ENCODE results near the gene EDEM1.
A peak's percentile ranks its signal among the peaks of the same experiment; 100 is the strongest.

The EDEM1 gene

DNA sequence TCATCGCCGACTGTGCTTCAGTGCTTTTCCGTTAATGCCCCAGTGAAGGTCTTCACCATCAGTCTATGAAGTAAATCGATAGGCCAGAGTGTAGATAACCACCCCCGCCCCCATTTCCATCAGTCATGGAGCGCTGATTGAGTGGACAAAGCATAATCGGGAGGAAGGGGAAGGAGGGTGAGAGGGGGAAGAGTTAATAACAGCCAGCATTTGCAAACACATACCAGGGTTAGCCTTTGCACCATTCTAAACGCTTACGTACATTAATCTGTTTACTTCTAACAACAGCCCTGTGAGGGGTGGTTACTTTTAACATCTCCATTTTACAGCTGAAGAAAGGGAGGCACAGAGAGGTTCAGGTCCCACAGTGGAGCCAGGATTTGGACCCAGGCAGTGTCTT, 26.8 kb downstream of the EDEM1 start:
- no peak overlapping the region for H3K27ac ChIP-seq (ENCODE audit: low read depth in 2 of 2, low read length in 2 of 2)
- H3K9me3 ChIP-seq (ENCODE audit: control insufficient read depth in 2 of 2, low read length in 2 of 2) = no peaks in the 10 kb centered on the region
- no peaks in the 10 kb centered on the region for H3K27me3 ChIP-seq (ENCODE audit: control insufficient read depth in 2 of 2, insufficient read depth in 2 of 2, low read length in 2 of 2)
- peaks cover 71 to 78% of the 10 kb centered on the region in 2 donors for H3K36me3 ChIP-seq (ENCODE audit: control insufficient read depth in 2 of 2, insufficient read depth in 2 of 2, low read length in 2 of 2)
- H3K4me1 ChIP-seq (ENCODE audit: control insufficient read depth in 2 of 2, insufficient read depth in 2 of 2, low read length in 2 of 2) = peaks cover 2 to 3% of the 10 kb centered on the region in 2 donors
- no peak overlapping the region for H3K9ac ChIP-seq (ENCODE audit: low read depth in 1 of 2, low read length in 2 of 2)
- H3K4me3 ChIP-seq (ENCODE audit: low read length in 2 of 2) = no peak overlapping the region

DNA sequence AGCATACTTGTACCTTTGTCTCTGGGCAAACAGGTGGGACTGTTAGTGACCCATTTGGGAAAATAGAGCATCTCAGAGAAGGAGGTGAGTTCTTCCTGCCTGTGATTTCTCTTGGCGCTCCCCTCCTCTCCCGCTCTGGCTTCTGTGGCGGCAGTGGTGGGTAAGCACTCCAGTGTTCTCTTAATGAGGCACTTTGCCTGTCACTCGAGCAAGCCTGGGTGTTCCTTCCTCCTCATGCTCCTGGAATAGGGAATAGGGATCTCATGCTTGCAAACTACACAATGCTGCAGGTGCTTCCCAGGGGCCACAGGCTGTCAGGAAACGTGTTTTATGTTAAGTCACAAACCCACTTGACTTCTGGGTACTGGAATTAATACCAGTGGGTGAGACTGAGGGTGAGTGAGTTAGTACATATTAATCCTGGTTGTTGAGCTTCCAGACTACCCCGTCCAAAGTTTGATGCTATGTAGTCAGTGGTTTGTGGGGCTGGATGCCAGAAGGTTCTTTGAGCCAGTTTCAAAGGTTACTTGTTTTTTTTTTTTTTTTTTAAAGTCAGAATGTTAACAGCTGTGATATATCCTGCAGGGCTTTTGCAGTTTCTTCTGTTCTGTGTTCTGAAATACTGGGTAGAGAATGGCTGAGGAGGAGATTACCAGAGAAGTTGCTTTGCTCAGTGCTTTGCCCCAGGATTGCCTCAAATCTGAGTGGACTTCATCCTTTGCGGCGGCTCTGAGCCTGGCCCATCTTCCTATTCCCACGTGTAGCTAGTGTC, 30.5 kb downstream of the EDEM1 start:
- H3K27me3 ChIP-seq (ENCODE audit: control insufficient read depth in 2 of 2, insufficient read depth in 2 of 2, low read length in 2 of 2) = no peaks in the 10 kb centered on the region
- no peak overlapping the region for H3K27ac ChIP-seq (ENCODE audit: low read depth in 2 of 2, low read length in 2 of 2)
- peaks cover 43 to 48% of the 10 kb centered on the region in 2 donors for H3K36me3 ChIP-seq (ENCODE audit: control insufficient read depth in 2 of 2, insufficient read depth in 2 of 2, low read length in 2 of 2)
- H3K9me3 ChIP-seq (ENCODE audit: control insufficient read depth in 2 of 2, low read length in 2 of 2) = no peaks in the 10 kb centered on the region
- H3K9ac ChIP-seq (ENCODE audit: low read depth in 1 of 2, low read length in 2 of 2) = no peak overlapping the region
- H3K4me1 ChIP-seq (ENCODE audit: control insufficient read depth in 2 of 2, insufficient read depth in 2 of 2, low read length in 2 of 2) = peaks cover 3 to 13% of the 10 kb centered on the region in 2 donors
- no peak overlapping the region for H3K4me3 ChIP-seq (ENCODE audit: low read length in 2 of 2)

DNA sequence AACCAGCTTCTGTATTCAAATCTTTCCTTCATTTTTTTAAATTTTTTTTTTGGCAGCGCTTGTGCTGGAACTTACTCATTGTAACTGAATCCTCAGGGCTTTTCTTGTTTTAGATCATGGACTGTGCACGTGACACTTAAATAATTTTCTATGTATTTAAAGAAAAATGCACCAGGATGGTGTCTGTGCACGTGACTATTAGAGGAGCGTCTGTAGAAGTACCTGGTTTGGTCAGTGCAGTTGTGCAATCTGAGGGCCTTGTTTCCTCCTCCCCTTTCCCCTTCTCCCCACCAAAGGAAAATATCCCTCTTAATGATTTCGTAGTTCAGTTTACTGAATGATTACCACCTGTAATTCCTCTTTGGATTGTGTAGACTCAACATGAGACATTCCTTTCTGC, 31.3 kb downstream of the EDEM1 start:
- Histone ChIP-seq H3K27ac (ENCODE audit: low read depth in 2 of 2, low read length in 2 of 2) (no peak overlapping the region), H3K9me3 (ENCODE audit: control insufficient read depth in 2 of 2, low read length in 2 of 2) (no peaks in the 10 kb centered on the region), H3K9ac (ENCODE audit: low read depth in 1 of 2, low read length in 2 of 2) (no peak overlapping the region), H3K27me3 (ENCODE audit: control insufficient read depth in 2 of 2, insufficient read depth in 2 of 2, low read length in 2 of 2) (no peaks in the 10 kb centered on the region), H3K4me3 (ENCODE audit: low read length in 2 of 2) (no peak overlapping the region), H3K4me1 (ENCODE audit: control insufficient read depth in 2 of 2, insufficient read depth in 2 of 2, low read length in 2 of 2) (peaks cover 3 to 13% of the 10 kb centered on the region in 2 donors), H3K36me3 (ENCODE audit: control insufficient read depth in 2 of 2, insufficient read depth in 2 of 2, low read length in 2 of 2) (peaks cover 34 to 40% of the 10 kb centered on the region in 2 donors)

DNA sequence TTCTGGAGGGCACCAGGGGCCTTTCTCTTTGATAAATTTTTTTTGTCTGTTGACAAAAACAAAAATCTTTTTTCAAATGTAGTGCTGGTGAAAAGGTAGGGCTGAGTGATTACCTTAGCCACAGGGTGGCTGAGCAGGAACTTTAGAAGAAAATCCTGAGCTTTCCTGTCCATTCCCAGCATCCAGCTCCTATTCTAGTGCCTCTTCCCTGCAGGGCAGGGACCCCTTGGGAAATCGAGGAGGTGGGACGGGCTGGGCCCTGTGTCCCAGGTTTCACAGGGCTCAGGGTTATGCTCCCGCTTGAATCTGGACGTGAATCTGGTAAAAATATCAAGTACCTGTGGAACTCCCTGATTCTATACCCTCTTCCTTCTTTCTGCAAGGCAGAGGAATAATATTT, 31.7 kb downstream of the EDEM1 start:
- Histone ChIP-seq H3K27ac (ENCODE audit: low read depth in 2 of 2, low read length in 2 of 2) (no peak overlapping the region), H3K9me3 (ENCODE audit: control insufficient read depth in 2 of 2, low read length in 2 of 2) (no peaks in the 10 kb centered on the region), H3K4me3 (ENCODE audit: low read length in 2 of 2) (no peak overlapping the region), H3K36me3 (ENCODE audit: control insufficient read depth in 2 of 2, insufficient read depth in 2 of 2, low read length in 2 of 2) (peaks cover 30 to 36% of the 10 kb centered on the region in 2 donors), H3K4me1 (ENCODE audit: control insufficient read depth in 2 of 2, insufficient read depth in 2 of 2, low read length in 2 of 2) (peaks cover 3 to 13% of the 10 kb centered on the region in 2 donors), H3K27me3 (ENCODE audit: control insufficient read depth in 2 of 2, insufficient read depth in 2 of 2, low read length in 2 of 2) (no peaks in the 10 kb centered on the region), H3K9ac (ENCODE audit: low read depth in 1 of 2, low read length in 2 of 2) (no peak overlapping the region)

DNA sequence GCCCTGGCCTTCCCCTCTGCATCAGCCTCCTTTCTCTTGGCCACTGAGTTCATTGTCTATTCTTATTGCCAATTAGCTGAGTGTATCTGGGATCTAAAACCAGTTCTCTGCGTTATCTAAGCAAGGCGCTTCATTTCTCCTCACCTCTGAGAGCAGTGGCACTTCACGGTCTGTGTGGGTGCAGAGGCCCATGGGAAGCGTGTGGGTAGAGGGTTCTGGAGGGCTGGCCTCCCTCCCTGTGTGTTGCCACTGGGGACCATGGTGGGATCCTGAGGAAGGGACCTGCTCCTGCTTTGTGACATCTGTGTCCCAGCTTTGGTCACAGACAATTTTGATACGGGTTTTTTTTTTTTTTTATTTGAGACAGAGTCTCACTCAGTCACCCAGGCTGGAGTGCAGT, 32.7 kb downstream of the EDEM1 start:
- Histone ChIP-seq H3K9me3 (ENCODE audit: control insufficient read depth in 2 of 2, low read length in 2 of 2) (no peaks in the 10 kb centered on the region), H3K4me1 (ENCODE audit: control insufficient read depth in 2 of 2, insufficient read depth in 2 of 2, low read length in 2 of 2) (peaks cover 3 to 13% of the 10 kb centered on the region in 2 donors), H3K27ac (ENCODE audit: low read depth in 2 of 2, low read length in 2 of 2) (no peak overlapping the region), H3K27me3 (ENCODE audit: control insufficient read depth in 2 of 2, insufficient read depth in 2 of 2, low read length in 2 of 2) (no peaks in the 10 kb centered on the region), H3K4me3 (ENCODE audit: low read length in 2 of 2) (no peak overlapping the region), H3K9ac (ENCODE audit: low read depth in 1 of 2, low read length in 2 of 2) (no peak overlapping the region), H3K36me3 (ENCODE audit: control insufficient read depth in 2 of 2, insufficient read depth in 2 of 2, low read length in 2 of 2) (peaks cover 22 to 26% of the 10 kb centered on the region in 2 donors)

DNA sequence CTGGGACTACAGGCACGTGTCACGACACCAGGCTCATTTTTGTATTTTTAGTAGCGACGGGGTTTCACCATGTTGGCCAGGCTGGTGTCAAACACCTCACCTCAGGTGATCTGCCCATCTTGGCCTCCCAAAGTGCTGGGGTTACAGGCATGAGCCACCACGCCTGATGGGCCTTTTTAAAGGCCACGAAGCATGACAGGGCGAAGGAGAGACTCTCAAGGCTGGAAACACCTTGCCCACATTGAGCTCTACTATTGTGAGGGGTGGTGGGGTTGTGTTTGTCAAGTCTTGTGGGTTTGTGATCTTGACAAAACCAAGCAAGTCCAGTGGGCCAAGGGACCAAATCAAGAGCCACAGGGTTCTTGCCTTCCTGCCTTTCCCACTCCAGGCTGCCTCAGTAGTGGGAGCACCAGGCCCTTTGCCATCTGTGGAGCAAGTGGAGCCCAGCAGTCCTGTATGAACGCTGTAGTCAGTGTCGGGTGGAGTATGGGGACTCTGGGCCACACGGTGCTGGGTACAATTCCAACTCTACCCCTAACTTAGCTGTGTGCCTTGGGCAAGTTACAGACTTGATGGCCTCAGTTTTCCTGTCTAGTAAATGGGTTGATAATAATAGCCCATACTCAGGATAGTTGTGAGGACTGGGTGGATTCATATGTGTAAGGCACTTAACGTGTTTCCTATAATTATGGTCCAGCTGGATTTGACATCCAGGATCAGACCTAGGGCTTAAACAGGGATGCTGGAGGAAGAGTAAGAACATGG, 33.3 kb downstream of the EDEM1 start:
- Histone ChIP-seq H3K9ac (ENCODE audit: low read depth in 1 of 2, low read length in 2 of 2) (no peak overlapping the region), H3K36me3 (ENCODE audit: control insufficient read depth in 2 of 2, insufficient read depth in 2 of 2, low read length in 2 of 2) (peaks cover 16 to 20% of the 10 kb centered on the region in 2 donors), H3K9me3 (ENCODE audit: control insufficient read depth in 2 of 2, low read length in 2 of 2) (no peaks in the 10 kb centered on the region)

DNA sequence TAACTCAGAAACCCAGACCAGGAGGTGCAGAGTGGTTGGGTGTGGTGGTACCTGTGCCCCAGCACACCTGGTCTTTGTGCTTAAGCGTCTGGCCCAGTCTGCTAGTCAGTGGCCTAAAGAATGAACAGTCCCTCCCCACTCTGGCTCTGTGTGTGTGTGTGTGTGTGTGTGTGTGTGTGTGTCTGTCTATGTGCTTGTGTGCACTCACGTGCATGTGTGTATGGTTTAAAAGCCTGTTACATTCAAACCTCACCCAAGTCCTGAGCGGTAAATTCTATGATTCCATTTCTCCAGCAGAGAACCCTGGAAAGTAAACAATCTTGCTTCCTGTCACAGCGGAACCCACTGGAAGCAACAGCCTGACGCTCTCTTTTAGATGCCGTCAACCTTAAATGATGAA, 34.2 kb downstream of the EDEM1 start:
- no peaks in the 10 kb centered on the region for H3K27me3 ChIP-seq (ENCODE audit: control insufficient read depth in 2 of 2, insufficient read depth in 2 of 2, low read length in 2 of 2)
- H3K36me3 ChIP-seq (ENCODE audit: control insufficient read depth in 2 of 2, insufficient read depth in 2 of 2, low read length in 2 of 2) = peaks cover 12 to 14% of the 10 kb centered on the region in 2 donors
- H3K27ac ChIP-seq (ENCODE audit: low read depth in 2 of 2, low read length in 2 of 2) = peak overlapping the region in 1 of 2 donors; percentile 5
- H3K9me3 ChIP-seq (ENCODE audit: control insufficient read depth in 2 of 2, low read length in 2 of 2) = no peaks in the 10 kb centered on the region
- H3K4me3 ChIP-seq (ENCODE audit: low read length in 2 of 2) = peak overlapping the region in 1 of 2 donors; percentile 26
- no peak overlapping the region for H3K9ac ChIP-seq (ENCODE audit: low read depth in 1 of 2, low read length in 2 of 2)
- H3K4me1 ChIP-seq (ENCODE audit: control insufficient read depth in 2 of 2, insufficient read depth in 2 of 2, low read length in 2 of 2) = peaks cover 3 to 13% of the 10 kb centered on the region in 2 donors

More for the DNA sequence above, 33.3 kb downstream of the EDEM1 start:
- Histone ChIP-seq H3K4me1 (ENCODE audit: control insufficient read depth in 2 of 2, insufficient read depth in 2 of 2, low read length in 2 of 2) (peaks cover 3 to 13% of the 10 kb centered on the region in 2 donors), H3K4me3 (ENCODE audit: low read length in 2 of 2) (no peak overlapping the region), H3K27me3 (ENCODE audit: control insufficient read depth in 2 of 2, insufficient read depth in 2 of 2, low read length in 2 of 2) (no peaks in the 10 kb centered on the region), H3K27ac (ENCODE audit: low read depth in 2 of 2, low read length in 2 of 2) (no peak overlapping the region)

DNA sequence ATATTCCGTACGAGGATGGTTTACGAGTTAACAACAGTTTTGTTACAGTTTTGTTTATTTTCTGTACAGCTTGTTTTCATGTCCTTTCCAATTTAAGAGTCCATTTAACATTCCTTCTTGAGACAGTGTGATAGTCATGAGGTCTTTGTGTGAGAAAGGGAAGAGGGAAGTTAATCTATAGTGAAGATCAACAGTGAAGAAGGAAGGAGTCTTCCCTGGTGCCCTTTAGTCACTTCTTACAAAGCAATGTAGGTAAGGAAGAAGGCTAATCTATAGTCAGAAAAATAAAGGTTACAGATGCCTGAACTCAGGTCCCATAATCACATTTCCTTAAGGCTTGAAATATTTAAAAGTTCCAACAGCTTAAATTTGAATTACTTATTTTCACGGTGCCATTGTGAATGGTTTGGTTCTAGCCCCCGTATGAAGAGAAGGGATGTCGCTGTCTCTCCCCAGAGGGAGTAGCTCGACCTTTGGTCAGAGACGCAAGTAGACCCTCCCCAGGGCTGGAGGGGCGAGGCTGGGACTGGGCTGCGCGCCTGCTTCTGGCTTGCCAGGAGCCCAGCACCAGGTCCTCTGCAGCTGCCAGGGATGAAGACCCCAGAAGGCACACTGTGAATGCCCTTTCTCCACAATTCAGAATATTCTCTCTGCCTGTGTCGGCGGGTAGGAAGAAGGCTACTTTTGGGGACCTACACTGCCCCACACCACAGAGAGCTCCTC, 34.9 kb downstream of the EDEM1 start:
- Histone ChIP-seq H3K4me3 (ENCODE audit: low read length in 2 of 2) (peak overlapping the region in 1 of 2 donors; percentile 26), H3K9ac (ENCODE audit: low read depth in 1 of 2, low read length in 2 of 2) (no peak overlapping the region), H3K9me3 (ENCODE audit: control insufficient read depth in 2 of 2, low read length in 2 of 2) (no peaks in the 10 kb centered on the region), H3K36me3 (ENCODE audit: control insufficient read depth in 2 of 2, insufficient read depth in 2 of 2, low read length in 2 of 2) (peaks cover 7 to 8% of the 10 kb centered on the region in 2 donors), H3K27me3 (ENCODE audit: control insufficient read depth in 2 of 2, insufficient read depth in 2 of 2, low read length in 2 of 2) (no peaks in the 10 kb centered on the region), H3K27ac (ENCODE audit: low read depth in 2 of 2, low read length in 2 of 2) (peak overlapping the region in 1 of 2 donors; percentile 5), H3K4me1 (ENCODE audit: control insufficient read depth in 2 of 2, insufficient read depth in 2 of 2, low read length in 2 of 2) (peaks cover 3 to 13% of the 10 kb centered on the region in 2 donors)

DNA sequence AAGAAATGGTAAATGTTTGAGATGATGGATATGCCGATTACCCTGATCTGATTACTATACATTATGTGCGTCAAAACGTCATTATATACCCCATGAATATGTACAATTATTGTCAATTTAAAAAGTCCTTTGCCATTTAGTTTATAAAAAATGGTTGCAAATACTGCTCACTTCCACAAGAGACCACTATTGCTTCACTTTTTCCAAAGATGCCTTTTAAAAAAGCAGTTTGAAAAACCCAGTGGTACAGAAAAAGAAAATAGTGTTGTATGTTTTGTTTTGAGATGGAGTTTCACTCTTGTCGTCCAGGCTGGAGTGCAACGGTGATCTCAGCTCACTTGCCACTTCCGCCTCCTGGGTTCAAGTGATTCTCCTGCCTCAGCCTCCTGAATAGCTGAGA, 39.3 kb downstream of the EDEM1 start:
- H3K27ac ChIP-seq (ENCODE audit: low read depth in 2 of 2, low read length in 2 of 2) = no peak overlapping the region

DNA sequence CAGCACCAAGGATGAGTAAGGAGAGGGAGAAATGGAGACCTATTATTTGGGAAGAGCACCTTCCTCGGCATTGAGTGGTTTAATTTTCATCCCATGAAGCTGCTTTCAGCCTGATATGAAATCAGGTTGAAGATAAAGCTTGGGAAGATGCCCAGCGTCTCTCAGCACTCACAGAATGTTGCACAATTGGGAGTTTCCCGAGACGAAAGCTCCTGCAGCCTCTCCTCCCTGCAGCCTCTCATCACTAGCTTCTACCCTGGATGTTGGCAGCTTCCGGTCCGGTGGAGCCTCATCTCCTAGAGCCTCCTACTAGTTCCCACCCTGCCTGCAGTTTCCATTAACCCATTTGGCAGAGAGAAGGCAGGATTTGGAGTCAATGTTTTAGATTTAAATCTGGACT, 40.3 kb downstream of the EDEM1 start:
- no peak overlapping the region for H3K9ac ChIP-seq (ENCODE audit: low read depth in 1 of 2, low read length in 2 of 2)
- no peak overlapping the region for H3K4me3 ChIP-seq (ENCODE audit: low read length in 2 of 2)
- no peaks in the 10 kb centered on the region for H3K36me3 ChIP-seq (ENCODE audit: control insufficient read depth in 2 of 2, insufficient read depth in 2 of 2, low read length in 2 of 2)
- peaks cover 0 to under 1% of the 10 kb centered on the region in 2 donors for H3K4me1 ChIP-seq (ENCODE audit: control insufficient read depth in 2 of 2, insufficient read depth in 2 of 2, low read length in 2 of 2)
- H3K27me3 ChIP-seq (ENCODE audit: control insufficient read depth in 2 of 2, insufficient read depth in 2 of 2, low read length in 2 of 2) = no peaks in the 10 kb centered on the region
- no peak overlapping the region for H3K27ac ChIP-seq (ENCODE audit: low read depth in 2 of 2, low read length in 2 of 2)
- no peaks in the 10 kb centered on the region for H3K9me3 ChIP-seq (ENCODE audit: control insufficient read depth in 2 of 2, low read length in 2 of 2)

More for the DNA sequence above, 39.3 kb downstream of the EDEM1 start:
- Histone ChIP-seq H3K9me3 (ENCODE audit: control insufficient read depth in 2 of 2, low read length in 2 of 2) (no peaks in the 10 kb centered on the region), H3K9ac (ENCODE audit: low read depth in 1 of 2, low read length in 2 of 2) (no peak overlapping the region), H3K4me3 (ENCODE audit: low read length in 2 of 2) (no peak overlapping the region), H3K27me3 (ENCODE audit: control insufficient read depth in 2 of 2, insufficient read depth in 2 of 2, low read length in 2 of 2) (no peaks in the 10 kb centered on the region), H3K36me3 (ENCODE audit: control insufficient read depth in 2 of 2, insufficient read depth in 2 of 2, low read length in 2 of 2) (no peaks in the 10 kb centered on the region), H3K4me1 (ENCODE audit: control insufficient read depth in 2 of 2, insufficient read depth in 2 of 2, low read length in 2 of 2) (peaks cover 0 to 10% of the 10 kb centered on the region in 2 donors)

Measured in mucosa of rectum (tissue), 2 donors.